Activated T-cell treated with anti-CD3 and anti-CD28 coated beads, Interleukin-2, amount 50 U/mL, for 24 hours (primary cell): Measurements from ENCODE around the gene C11orf21.

Experiments
- DNase-seq: peaks from one replicate; pipeline ENCODE4 v3.0.0-alpha.2; 2020
- H3K27ac Mint-ChIP-seq: 2 replicates; pipeline ENCODE4 v1.8.0; 2020; ENCODE audit warnings: mild to moderate bottlenecking, mixed read lengths
- H3K27me3 Mint-ChIP-seq: 2 replicates; pipeline ENCODE4 v1.8.0; 2020; ENCODE audit warnings: mixed read lengths
- H3K36me3 Mint-ChIP-seq: 2 replicates; pipeline ENCODE4 v1.8.0; 2020; ENCODE audit warnings: low read depth, mixed read lengths
- H3K4me1 Mint-ChIP-seq: 2 replicates; pipeline ENCODE4 v1.8.0; 2020; ENCODE audit warnings: low read depth, mixed read lengths
- H3K4me3 Mint-ChIP-seq: 2 replicates; pipeline ENCODE4 v1.8.0; 2020; ENCODE audit warnings: mild to moderate bottlenecking, moderate library complexity, mixed read lengths
- H3K9me3 Mint-ChIP-seq: 2 replicates; pipeline ENCODE4 v1.8.0; 2020; ENCODE audit warnings: mixed read lengths

The C11orf21 gene

DNA sequence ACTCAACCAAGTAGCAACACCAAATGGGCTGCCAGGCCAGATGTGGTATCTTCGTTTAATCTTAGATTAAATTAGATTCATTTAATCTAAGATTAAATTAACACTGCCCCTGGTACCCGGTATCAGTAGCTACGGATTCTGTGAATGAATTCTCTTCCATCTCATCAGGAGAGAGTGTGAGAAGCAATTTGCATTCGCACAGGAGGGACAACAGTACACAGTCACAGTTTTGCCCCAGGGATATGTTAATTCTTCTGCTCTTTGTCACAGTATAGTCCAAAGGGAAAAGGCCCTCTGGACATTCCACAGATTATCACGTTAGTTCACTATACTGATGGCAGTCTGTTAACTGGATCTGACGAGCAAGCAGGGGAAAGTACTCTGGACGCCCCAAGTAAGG, 54.2 kb downstream of the C11orf21 start:
- Mint-ChIP-seq H3K36me3 (no peaks in the 10 kb centered on the region), H3K4me3 (no peak overlapping the region), H3K27me3 (no peaks in the 10 kb centered on the region), H3K9me3 (no peaks in the 10 kb centered on the region), H3K4me1 (no peaks in the 10 kb centered on the region), H3K27ac (no peak overlapping the region)
- DNase-seq, result no peak
